ENCODE measurements around the gene CACNG8. TPM values are rescaled to one million over a fixed set of nuclear protein-coding genes. Genes with fewer than 3 reads are reported as not detected.
"Not testable (repeated sequence)": the region's sequence is repeated elsewhere in the genome, so short reads cannot be mapped to it uniquely, and the experiment has no call there.

Gene CACNG8
- not detected in 2 replicates for total RNA-seq (2014; rRNA removed; shearing (Covaris generic))

GRCh38 chr19:53962887-53963431 lies at the start of gene CACNG8:
TSS of gene CACNG8 (plus strand) at chr19:53962937.
- H3K27me3 ChIP-seq = 0 out of 2 replicates have a peak, but pooled peaks cover 2% of the 10 kb centered on the region
- H3K4me3 ChIP-seq = no peak within 1 kb of the TSS
- no peak within 1 kb of the TSS for H3K27ac ChIP-seq
- no peak for DNase-seq
- H3K9me3 ChIP-seq (replicated peaks) = no peaks in the 10 kb centered on the region
- H3K36me3 ChIP-seq = no peaks in the 10 kb centered on the region
- no peaks in the 10 kb centered on the region for H3K4me1 ChIP-seq

GRCh38 chr19:53915000-53915399 lies 47.7 kb upstream of the CACNG8 start:
- H3K4me1 ChIP-seq = no peaks in the 10 kb centered on the region
- no peaks in the 10 kb centered on the region for H3K27me3 ChIP-seq
- no peak for DNase-seq
- H3K36me3 ChIP-seq = no peaks in the 10 kb centered on the region
- no peaks in the 10 kb centered on the region for H3K9me3 ChIP-seq (replicated peaks)
- H3K27ac ChIP-seq = no peak overlapping the region
- H3K4me3 ChIP-seq = no peak overlapping the region

- DNase-seq = no peak
- Histone ChIP-seq H3K27me3 (no peaks in the 10 kb centered on the region), H3K27ac (no peak overlapping the region), H3K36me3 (no peaks in the 10 kb centered on the region), H3K4me3 (no peak overlapping the region), H3K9me3 (replicated peaks) (no peaks in the 10 kb centered on the region), H3K4me1 (no peaks in the 10 kb centered on the region)
Observed at GRCh38 chr19:53916004-53916403, 46.7 kb upstream of the CACNG8 start.

- Histone ChIP-seq H3K4me3 (no peak overlapping the region), H3K9me3 (replicated peaks) (no peaks in the 10 kb centered on the region), H3K36me3 (no peaks in the 10 kb centered on the region), H3K27me3 (no peaks in the 10 kb centered on the region), H3K27ac (no peak overlapping the region), H3K4me1 (no peaks in the 10 kb centered on the region)
- no peak for DNase-seq
Observed at GRCh38 chr19:53917356-53917755, 45.4 kb upstream of the CACNG8 start.

GRCh38 chr19:53927739-53928138 lies 35.0 kb upstream of the CACNG8 start:
- DNase-seq = peak; percentile 63 to 73

GRCh38 chr19:53936029-53936428 lies 26.7 kb upstream of the CACNG8 start:
- Histone ChIP-seq H3K9me3 (replicated peaks) (no peaks in the 10 kb centered on the region), H3K4me3 (no peak overlapping the region), H3K27ac (no peak overlapping the region), H3K27me3 (no peaks in the 10 kb centered on the region), H3K4me1 (no peaks in the 10 kb centered on the region), H3K36me3 (no peaks in the 10 kb centered on the region)
- DNase-seq = peak in 1 of 2 experiments; percentile 11

More at GRCh38 chr19:53927739-53928138, 35.0 kb upstream of the CACNG8 start:
- H3K27me3 ChIP-seq = no peaks in the 10 kb centered on the region
- no peaks in the 10 kb centered on the region for H3K36me3 ChIP-seq
- no peak overlapping the region for H3K4me3 ChIP-seq
- H3K27ac ChIP-seq = no peak overlapping the region
- H3K4me1 ChIP-seq = no peaks in the 10 kb centered on the region
- H3K9me3 ChIP-seq (replicated peaks) = no peaks in the 10 kb centered on the region

GRCh38 chr19:53942001-53942786 lies 20.5 kb upstream of the CACNG8 start:
- Histone ChIP-seq H3K4me3 (no peak overlapping the region), H3K9me3 (replicated peaks) (no peaks in the 10 kb centered on the region; the same call in 1 of the 2 replicates), H3K27ac (no peak overlapping the region), H3K36me3 (no peaks in the 10 kb centered on the region), H3K4me1 (no peaks in the 10 kb centered on the region), H3K27me3 (no peaks in the 10 kb centered on the region)
- peak; percentile 7 to 14 for DNase-seq

GRCh38 chr19:53944416-53944815 lies 18.3 kb upstream of the CACNG8 start:
- H3K4me3 ChIP-seq = no peak overlapping the region
- no peaks in the 10 kb centered on the region; the same call in 1 of the 2 replicates for H3K9me3 ChIP-seq (replicated peaks)
- no peaks in the 10 kb centered on the region for H3K27me3 ChIP-seq
- H3K36me3 ChIP-seq = no peaks in the 10 kb centered on the region
- no peak overlapping the region for H3K27ac ChIP-seq
- H3K4me1 ChIP-seq = no peaks in the 10 kb centered on the region
- no peak for DNase-seq

GRCh38 chr19:53944933-53945332 lies 17.8 kb upstream of the CACNG8 start:
- no peaks in the 10 kb centered on the region for H3K4me1 ChIP-seq
- no peak for DNase-seq

GRCh38 chr19:53945441-53945840 lies 17.3 kb upstream of the CACNG8 start:
- H3K4me3 ChIP-seq = peak overlapping the region; percentile 10; the same call in 1 of the 2 replicates
- no peaks in the 10 kb centered on the region; the same call in 1 of the 2 replicates for H3K9me3 ChIP-seq (replicated peaks)
- no peaks in the 10 kb centered on the region for H3K27me3 ChIP-seq
- H3K36me3 ChIP-seq = no peaks in the 10 kb centered on the region
- H3K27ac ChIP-seq = no peak overlapping the region
- DNase-seq = peak; percentile 17 to 33
- H3K4me1 ChIP-seq = no peaks in the 10 kb centered on the region

More at GRCh38 chr19:53944933-53945332, 17.8 kb upstream of the CACNG8 start:
- H3K4me3 ChIP-seq = no peak overlapping the region
- no peak overlapping the region for H3K27ac ChIP-seq
- H3K9me3 ChIP-seq (replicated peaks) = no peaks in the 10 kb centered on the region; the same call in 1 of the 2 replicates
- no peaks in the 10 kb centered on the region for H3K27me3 ChIP-seq
- H3K36me3 ChIP-seq = no peaks in the 10 kb centered on the region

- Histone ChIP-seq H3K27ac (no peak overlapping the region), H3K36me3 (no peaks in the 10 kb centered on the region), H3K27me3 (no peaks in the 10 kb centered on the region), H3K4me1 (no peaks in the 10 kb centered on the region), H3K9me3 (replicated peaks) (no peaks in the 10 kb centered on the region; the same call in 1 of the 2 replicates), H3K4me3 (peak overlapping the region; percentile 10; the same call in 1 of the 2 replicates)
- no peak for DNase-seq
Observed at GRCh38 chr19:53945998-53946397, 16.7 kb upstream of the CACNG8 start.

GRCh38 chr19:53947624-53948023 lies 15.1 kb upstream of the CACNG8 start:
- no peak overlapping the region for H3K4me3 ChIP-seq
- H3K4me1 ChIP-seq = no peaks in the 10 kb centered on the region
- no peaks in the 10 kb centered on the region; the same call in 1 of the 2 replicates for H3K9me3 ChIP-seq (replicated peaks)
- DNase-seq = peak in 1 of 2 experiments; percentile 11
- no peak overlapping the region for H3K27ac ChIP-seq
- no peaks in the 10 kb centered on the region for H3K36me3 ChIP-seq
- no peaks in the 10 kb centered on the region for H3K27me3 ChIP-seq

- not testable (repeated sequence) for H3K27me3 ChIP-seq; H3K27ac ChIP-seq; H3K4me3 ChIP-seq; H3K4me1 ChIP-seq; H3K9me3 ChIP-seq (replicated peaks); DNase-seq; H3K36me3 ChIP-seq
Observed at GRCh38 chr19:53948611-53949010, 14.1 kb upstream of the CACNG8 start.

GRCh38 chr19:53951436-53951835 lies 11.3 kb upstream of the CACNG8 start:
- no peak for DNase-seq
- Histone ChIP-seq H3K27me3 (no peaks in the 10 kb centered on the region), H3K4me3 (no peak overlapping the region), H3K36me3 (no peaks in the 10 kb centered on the region), H3K27ac (no peak overlapping the region), H3K4me1 (no peaks in the 10 kb centered on the region), H3K9me3 (replicated peaks) (no peaks in the 10 kb centered on the region)

GRCh38 chr19:53951947-53952346 lies 10.8 kb upstream of the CACNG8 start:
- H3K9me3 ChIP-seq (replicated peaks) = no peaks in the 10 kb centered on the region
- no peak overlapping the region for H3K4me3 ChIP-seq
- no peak for DNase-seq
- H3K4me1 ChIP-seq = no peaks in the 10 kb centered on the region
- no peak overlapping the region for H3K27ac ChIP-seq
- no peaks in the 10 kb centered on the region for H3K36me3 ChIP-seq
- H3K27me3 ChIP-seq = no peaks in the 10 kb centered on the region

All from SJCRH30 (cell line).